ENCODE results near the gene FAM20C. TPM values are rescaled to one million over a fixed set of nuclear protein-coding genes. Genes with fewer than 3 reads are reported as not detected.
"Not testable (repeated sequence)": the region's sequence is repeated elsewhere in the genome, so short reads cannot be mapped to it uniquely, and the experiment has no call there.

The FAM20C gene
- total RNA-seq, 2 experiments from 2014 or later = not detected

- Histone ChIP-seq H2AFZ (ENCODE audit: low read length) (no peak overlapping the region), H3K4me2 (ENCODE audit: low read length) (no peak overlapping the region), H3K79me2 (ENCODE audit: insufficient read depth, low read depth, low read length) (no peaks in the 10 kb centered on the region), H3K4me3 (ENCODE audit: low read depth, low read length, poor library complexity, severe bottlenecking) (no peak overlapping the region), H3K9me2 (ENCODE audit: insufficient read depth, low read length) (no peaks in the 10 kb centered on the region), H3K4me1 (ENCODE audit: insufficient read depth, low read length, poor library complexity, severe bottlenecking) (no peaks in the 10 kb centered on the region), H3K36me3 (ENCODE audit: insufficient read depth, low read length) (no peaks in the 10 kb centered on the region), H3K27ac (ENCODE audit: low read depth, low read length, poor library complexity, severe bottlenecking) (no peak overlapping the region), H4K20me1 (ENCODE audit: insufficient read depth, low read length) (no peaks in the 10 kb centered on the region), H3K9me3 (ENCODE audit: low read length) (no peaks in the 10 kb centered on the region)
- ChIA-PET POLR2A (no interaction called here), CTCF (ENCODE audit: unreplicated experiment) (no interaction called here)
- no peak for DNase-seq (ENCODE audit: low spot score)
- intact Hi-C loops (cut with micrococcal nuclease; ENCODE audit: unreplicated experiment) = no loop called here
- BruUV-seq (replicated peaks) = no TSS peak
- TF ChIP-seq EZH2phosphoT487 (IDR thresholded peaks at IDR 0.05; ENCODE audit: borderline replicate concordance, low read depth, low read length) (no peak), CTCF (conservative IDR thresholded peaks at IDR 0.05; ENCODE audit: low read length) (no peak)
These were observed 103.1 kb downstream of the FAM20C start for GRCh38 chr7:295155-296154.

- H3K4me3 ChIP-seq (ENCODE audit: low read depth, low read length, poor library complexity, severe bottlenecking) = no peak overlapping the region
- no peaks in the 10 kb centered on the region for H3K9me2 ChIP-seq (ENCODE audit: insufficient read depth, low read length)
- no peaks in the 10 kb centered on the region for H3K36me3 ChIP-seq (ENCODE audit: insufficient read depth, low read length)
- no peaks in the 10 kb centered on the region for H3K4me1 ChIP-seq (ENCODE audit: insufficient read depth, low read length, poor library complexity, severe bottlenecking)
- ChIA-PET POLR2A (no interaction called here), CTCF (ENCODE audit: unreplicated experiment) (no interaction called here)
- BruUV-seq (replicated peaks) = no TSS peak
- no peaks in the 10 kb centered on the region for H4K20me1 ChIP-seq (ENCODE audit: insufficient read depth, low read length)
- TF ChIP-seq CTCF (conservative IDR thresholded peaks at IDR 0.05; ENCODE audit: low read length) (no peak), EZH2phosphoT487 (IDR thresholded peaks at IDR 0.05; ENCODE audit: borderline replicate concordance, low read depth, low read length) (no peak)
- H3K79me2 ChIP-seq (ENCODE audit: insufficient read depth, low read depth, low read length) = no peaks in the 10 kb centered on the region
- H3K4me2 ChIP-seq (ENCODE audit: low read length) = no peak overlapping the region
- no peaks in the 10 kb centered on the region for H3K9me3 ChIP-seq (ENCODE audit: low read length)
- no peak overlapping the region for H3K27ac ChIP-seq (ENCODE audit: low read depth, low read length, poor library complexity, severe bottlenecking)
- H2AFZ ChIP-seq (ENCODE audit: low read length) = no peak overlapping the region
- intact Hi-C loops (cut with micrococcal nuclease; ENCODE audit: unreplicated experiment) = no loop called here
- DNase-seq (ENCODE audit: low spot score) = no peak
These were observed 104.1 kb downstream of the FAM20C start for GRCh38 chr7:296373-296945.

GRCh38 chr7:297141-297540, 104.8 kb downstream of the FAM20C start:
- H3K4me3 ChIP-seq (ENCODE audit: low read depth, low read length, poor library complexity, severe bottlenecking); H3K36me3 ChIP-seq (ENCODE audit: insufficient read depth, low read length); H3K79me2 ChIP-seq (ENCODE audit: insufficient read depth, low read depth, low read length); H3K9me3 ChIP-seq (ENCODE audit: low read length); POLR2A ChIA-PET; CTCF ChIA-PET (ENCODE audit: unreplicated experiment); intact Hi-C loops (cut with micrococcal nuclease; ENCODE audit: unreplicated experiment); H3K27ac ChIP-seq (ENCODE audit: low read depth, low read length, poor library complexity, severe bottlenecking); H4K20me1 ChIP-seq (ENCODE audit: insufficient read depth, low read length); BruUV-seq (replicated peaks); H3K4me1 ChIP-seq (ENCODE audit: insufficient read depth, low read length, poor library complexity, severe bottlenecking); H3K4me2 ChIP-seq (ENCODE audit: low read length); H3K9me2 ChIP-seq (ENCODE audit: insufficient read depth, low read length); H2AFZ ChIP-seq (ENCODE audit: low read length); DNase-seq (ENCODE audit: low spot score): not testable (repeated sequence)
